ENCODE data around the gene RMND5A. TPM values are rescaled to one million over a fixed set of nuclear protein-coding genes. Genes with fewer than 3 reads are reported as not detected.

RMND5A gene
- total and polyA plus RNA-seq, 10 donors: 6.0 to 56.5 (median 34.0) TPM

- 69 to 74% (median 73%) methylated on average over 4 of the region's 4 CpGs for whole genome bisulfite sequencing, 5 donors
- peaks cover 0 to 54% (median 42%) of the 10 kb centered on the region in 7 donors for H3K27me3 ChIP-seq (replicated peaks in 1 of 7)
- peak overlapping the region in 1 of 8 donors; percentile 9 for H3K4me3 ChIP-seq
- peaks cover 10 to 55% (median 40%) of the 10 kb centered on the region in 6 donors for H3K4me1 ChIP-seq
- H3K36me3 ChIP-seq: peaks cover 0 to 33% (median 5%) of the 10 kb centered on the region in 6 donors
- TF ChIP-seq CTCF (IDR thresholded peaks at IDR 0.05 in 8 of 11, conservative IDR thresholded peaks at IDR 0.05 in 3 of 11): no peak
- peak in 1 of 3 donors; percentile 26 for TF ChIP-seq POLR2AphosphoS5 (IDR thresholded peaks at IDR 0.05)
- TF ChIP-seq POLR2A (IDR thresholded peaks at IDR 0.05): no peak
- no peak for DNase-seq
- H3K27ac ChIP-seq: peak overlapping the region in 5 of 8 donors; percentile 12 to 94 (median 86)
- intact Hi-C loops (cut with DNase I; ENCODE audit: low total_unique reads): no loop called here
- peaks cover 3 to 35% (median 28%) of the 10 kb centered on the region in 8 donors for H3K9me3 ChIP-seq
Measured at GRCh38 chr2:86793752-86794151, 73.7 kb downstream of the RMND5A start.

GRCh38 chr2:86794861-86795260 lies 74.8 kb downstream of the RMND5A start:
- Histone ChIP-seq H3K4me3 (no peak overlapping the region), H3K36me3 (peaks cover 0 to 33% (median 5%) of the 10 kb centered on the region in 6 donors), H3K9me3 (peaks cover 3 to 35% (median 28%) of the 10 kb centered on the region in 8 donors), H3K27ac (peak overlapping the region in 4 of 8 donors; percentile 16 to 94 (median 49)), H3K27me3 (replicated peaks in 1 of 7) (peaks cover 0 to 43% (median 31%) of the 10 kb centered on the region in 7 donors), H3K4me1 (peaks cover 10 to 44% (median 29%) of the 10 kb centered on the region in 6 donors)
- TF ChIP-seq POLR2AphosphoS5 (IDR thresholded peaks at IDR 0.05) (peak in 1 of 3 donors; percentile 17), CTCF (IDR thresholded peaks at IDR 0.05 in 8 of 11, conservative IDR thresholded peaks at IDR 0.05 in 3 of 11) (no peak), POLR2A (IDR thresholded peaks at IDR 0.05) (no peak)
- no peak for DNase-seq
- WGBS, 5 donors: 45 to 63% (median 57%) methylated on average over 2 of the region's 2 CpGs
- intact Hi-C loops (cut with DNase I; ENCODE audit: low total_unique reads): no loop called here

- peaks cover 0 to 20% (median 4%) of the 10 kb centered on the region in 6 donors for H3K36me3 ChIP-seq
- H3K27ac ChIP-seq: no peak overlapping the region
- no peak overlapping the region for H3K4me3 ChIP-seq
- WGBS, 5 donors: 73 to 88% (median 79%) methylated on average over 2 of the region's 2 CpGs
- no peaks in the 10 kb centered on the region for H3K27me3 ChIP-seq (replicated peaks in 1 of 7)
- no peaks in the 10 kb centered on the region for H3K4me1 ChIP-seq
- no peak for DNase-seq
- peaks cover 3 to 23% (median 19%) of the 10 kb centered on the region in 8 donors for H3K9me3 ChIP-seq
- TF ChIP-seq POLR2A (IDR thresholded peaks at IDR 0.05): no peak
- no peak for TF ChIP-seq CTCF (IDR thresholded peaks at IDR 0.05 in 8 of 11, conservative IDR thresholded peaks at IDR 0.05 in 3 of 11)
- TF ChIP-seq POLR2AphosphoS5 (IDR thresholded peaks at IDR 0.05): no peak
- intact Hi-C loops (cut with DNase I; ENCODE audit: low total_unique reads): no loop called here
Measured at GRCh38 chr2:86800856-86801567, 80.9 kb downstream of the RMND5A start.
